Stimulated activated CD8-positive, alpha-beta memory T cell treated with anti-CD3 and anti-CD28 coated beads, Interleukin-12 subunit alpha, Interleukin-12 subunit beta, amount 100 ng/mL, for 1 hour (primary cell): ENCODE results near the gene DUSP16.
"Not testable (repeated sequence)": the region's sequence is repeated elsewhere in the genome, so short reads cannot be mapped to it uniquely, and the experiment has no call there.

ENCODE experiments used
- DNase-seq: peaks from one replicate; pipeline ENCODE4 v3.0.0-alpha.2; 2020; ENCODE audit warnings: low read depth

DUSP16 gene

GRCh38 chr12:12546314-12546772 is 16.3 kb downstream of the DUSP16 start:
- DNase-seq, result no peak

- no peak for DNase-seq
Observed at GRCh38 chr12:12543959-12544358, 18.7 kb downstream of the DUSP16 start.

DNA sequence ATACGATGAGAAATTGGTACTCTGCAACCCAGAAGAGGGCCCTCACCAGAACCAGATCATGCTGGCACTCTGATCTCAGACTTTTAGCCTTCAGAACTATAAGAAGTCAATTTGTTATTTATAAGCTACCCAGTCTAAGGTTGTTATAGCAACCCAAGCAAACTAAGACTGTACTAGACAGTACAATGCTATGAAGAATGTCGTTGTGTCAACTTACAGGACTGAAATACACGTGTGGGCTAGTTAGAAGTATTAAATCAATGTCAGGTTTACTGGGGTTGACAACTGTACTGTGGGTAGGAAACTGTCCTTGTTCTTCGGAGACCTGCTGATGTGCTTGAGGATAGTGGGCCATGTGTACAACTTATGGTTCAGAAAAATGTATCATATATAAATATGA is 19.7 kb downstream of the DUSP16 start:
- DNase-seq, result no peak

- DNase-seq, result no peak
Observed at GRCh38 chr12:12542286-12542685, 20.4 kb downstream of the DUSP16 start.

DNA sequence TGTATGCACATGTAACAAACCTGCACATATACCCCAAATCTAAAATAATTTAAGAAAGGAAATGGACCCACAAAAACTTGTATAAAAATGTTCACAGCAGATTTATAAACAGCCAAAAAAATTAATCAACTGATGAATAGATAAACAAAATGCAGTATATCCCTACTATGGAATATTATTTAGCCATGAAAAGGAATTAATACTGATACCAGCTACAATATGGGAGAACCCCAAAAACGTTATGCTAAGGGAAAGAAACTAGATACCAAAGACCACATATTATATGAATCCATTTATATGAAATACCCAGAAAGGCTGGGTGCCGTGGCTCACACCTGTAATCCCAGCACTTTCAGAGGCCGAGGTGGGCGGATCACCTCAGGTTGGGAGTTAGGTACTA is 20.9 kb downstream of the DUSP16 start:
- DNase-seq, result no peak

DNA sequence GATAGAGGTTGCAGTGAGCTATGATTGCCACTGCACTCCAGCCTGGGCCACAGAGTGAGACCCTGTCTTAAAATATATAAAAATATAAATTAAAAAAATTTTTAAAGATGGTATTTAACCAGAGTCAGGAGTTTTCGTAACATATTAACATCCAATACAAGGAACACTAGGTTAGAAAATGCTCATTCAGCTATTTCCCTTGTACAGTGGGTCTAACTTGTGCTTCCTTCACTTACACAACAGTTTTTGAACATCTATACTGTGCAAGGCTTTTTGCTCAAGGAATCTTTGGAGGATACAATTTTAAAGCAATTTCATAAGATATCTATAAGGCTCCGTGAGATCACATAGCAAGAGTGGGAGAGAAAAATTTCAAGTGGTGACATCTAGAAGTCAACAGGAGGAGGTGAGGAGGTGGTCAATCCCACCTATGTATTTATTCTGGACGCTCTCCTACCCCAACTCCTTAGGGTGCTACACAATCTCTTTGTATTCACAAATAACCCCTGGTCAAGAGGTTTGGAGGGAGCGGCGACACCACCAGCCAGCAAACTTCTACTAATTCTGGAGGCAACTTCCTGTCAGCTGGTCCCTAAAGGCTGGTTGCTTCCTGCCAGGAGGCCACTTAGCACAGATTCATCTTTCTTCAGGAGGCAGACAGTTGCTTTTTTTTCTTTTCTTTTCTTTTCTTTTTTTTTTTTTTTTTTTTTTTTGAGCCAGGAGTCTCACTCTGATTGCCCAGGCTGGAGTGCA is 22.2 kb downstream of the DUSP16 start:
- DNase-seq, result no peak

DNA sequence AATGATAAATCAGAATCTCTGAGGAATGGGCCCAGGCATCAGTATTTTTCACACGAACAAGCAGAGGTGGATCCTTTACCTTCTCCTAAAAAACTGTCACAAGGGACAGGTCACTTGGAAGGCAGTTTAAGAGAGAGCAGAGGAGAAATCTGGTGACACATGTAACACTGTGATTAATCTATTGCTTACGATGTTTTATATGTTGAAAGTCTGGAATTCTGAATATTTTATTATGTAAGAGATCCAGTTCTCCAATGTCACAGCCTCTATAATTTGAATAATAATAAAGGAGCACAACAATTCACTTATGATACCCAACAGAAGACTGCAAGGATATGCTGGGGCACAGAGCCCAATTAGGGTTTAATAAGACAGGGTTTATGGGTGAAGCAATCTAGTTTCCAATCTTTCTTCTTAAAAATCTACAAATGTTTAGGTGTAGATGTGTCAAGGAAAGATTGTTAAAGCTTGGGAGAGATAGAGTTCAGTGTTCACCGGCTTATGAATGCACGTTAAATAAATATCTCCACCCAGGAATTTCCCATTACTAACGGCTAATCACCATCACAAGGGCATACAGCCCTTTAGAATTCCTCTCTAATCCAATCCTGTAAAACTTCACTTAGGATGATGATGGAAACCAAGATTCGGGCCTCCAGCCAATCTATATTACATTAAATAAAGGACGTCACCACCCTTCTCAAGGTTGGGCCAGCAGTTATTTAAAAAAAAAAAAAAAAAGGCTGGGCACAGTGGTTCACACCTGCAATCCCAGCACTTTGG is 23.4 kb downstream of the DUSP16 start:
- no peak for DNase-seq

DNA sequence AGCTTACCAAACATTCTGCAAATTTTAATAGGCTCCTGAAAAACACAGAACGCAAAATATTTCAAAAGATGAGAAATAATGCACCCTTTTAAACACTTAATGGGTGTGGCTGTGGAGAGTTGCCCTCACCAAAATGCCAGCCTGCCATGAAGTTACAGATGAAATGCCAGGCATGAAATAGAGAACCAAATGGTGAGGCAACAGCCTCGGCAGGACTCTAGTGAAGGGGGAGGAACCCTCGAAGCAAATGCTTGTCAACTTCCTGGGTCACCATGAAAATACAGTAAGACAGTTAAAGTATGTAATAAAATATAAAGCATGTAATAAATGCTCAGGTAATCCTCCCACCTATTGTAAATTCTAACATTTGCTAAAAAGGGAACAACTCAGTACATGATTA is 24.1 kb downstream of the DUSP16 start:
- DNase-seq, result no peak

DNA sequence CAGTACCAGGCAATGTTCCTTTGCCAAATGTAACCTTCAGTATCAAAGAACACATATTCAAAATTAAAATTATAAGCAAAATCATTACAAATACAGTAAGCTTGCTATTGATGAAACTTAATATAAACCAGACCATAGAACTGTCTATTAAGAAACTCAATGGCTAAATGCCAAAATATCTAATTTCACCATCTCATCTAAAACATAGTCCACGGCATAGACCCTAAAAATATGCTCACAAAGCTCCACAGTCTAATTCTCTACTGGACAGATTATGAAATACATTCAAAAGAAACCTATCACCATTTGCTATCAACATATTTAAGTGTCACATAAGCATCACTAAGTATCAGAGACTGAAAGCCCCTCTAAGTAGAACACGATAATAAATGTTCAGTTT is 25.2 kb downstream of the DUSP16 start:
- no peak for DNase-seq

- DNase-seq, result no peak
Observed at GRCh38 chr12:12534975-12535374, 27.7 kb downstream of the DUSP16 start.

DNA sequence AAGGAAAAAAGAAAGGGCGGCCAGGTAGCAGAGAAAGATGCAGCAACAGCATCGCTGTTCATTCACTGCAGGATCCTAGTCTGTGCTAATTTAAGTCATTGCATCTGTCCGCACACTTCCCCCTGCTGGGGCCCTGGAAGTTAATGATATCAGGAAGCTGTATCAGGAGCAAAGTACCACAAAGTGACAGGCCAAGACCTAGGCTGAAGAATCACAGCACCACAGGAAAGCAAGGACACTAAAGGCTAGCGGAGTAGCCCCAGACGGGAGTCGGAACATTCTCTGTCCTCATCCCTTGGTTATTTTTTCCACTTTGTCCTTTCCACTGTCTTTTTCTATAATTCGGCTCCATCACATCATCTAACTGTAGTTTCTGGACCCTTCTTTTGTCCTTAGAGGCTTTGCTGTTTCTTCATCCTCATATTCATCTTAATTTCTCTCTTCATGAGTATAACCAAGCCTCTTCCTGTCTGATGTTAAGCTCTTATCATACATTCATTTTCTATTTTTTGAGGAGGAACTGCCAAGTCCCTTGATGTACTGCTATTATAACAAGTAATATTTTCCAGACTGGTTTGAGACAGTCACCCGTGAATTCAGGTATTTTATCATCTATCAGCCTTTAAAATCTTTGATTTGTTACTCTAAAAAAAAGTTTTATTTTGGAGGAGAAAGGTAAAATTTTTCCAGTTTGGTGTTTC is 28.3 kb downstream of the DUSP16 start:
- no peak for DNase-seq

DNA sequence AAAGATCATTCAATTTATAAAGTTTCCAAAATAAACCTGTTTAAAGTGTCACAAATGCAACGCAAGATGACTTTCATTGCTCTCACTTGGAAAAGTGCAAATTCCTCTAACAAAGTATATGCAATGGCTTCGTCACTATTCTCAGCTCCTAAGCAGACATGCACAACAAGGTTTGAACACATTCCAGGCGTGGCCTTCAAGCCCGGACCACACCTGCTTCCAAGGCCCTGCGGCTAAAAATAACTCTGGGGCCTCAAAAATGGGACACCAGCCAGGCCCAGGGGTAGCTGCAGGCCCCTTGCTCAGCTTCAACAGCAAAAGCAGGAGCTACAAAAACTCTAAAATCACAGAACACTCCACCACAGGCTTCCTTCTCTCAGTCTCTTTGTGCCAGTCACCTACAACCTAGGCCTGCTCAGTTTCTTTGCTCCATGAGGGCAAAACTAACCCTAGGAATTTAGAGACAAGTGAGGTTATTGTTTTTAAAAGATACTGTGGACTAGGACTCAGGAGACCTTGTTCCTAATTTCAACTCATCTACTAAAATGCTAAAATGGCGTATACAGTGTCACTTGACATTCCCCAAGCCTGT is 29.3 kb downstream of the DUSP16 start:
- DNase-seq, result no peak

GRCh38 chr12:12531194-12531593 is 31.5 kb downstream of the DUSP16 start:
- DNase-seq, result no peak

DNA sequence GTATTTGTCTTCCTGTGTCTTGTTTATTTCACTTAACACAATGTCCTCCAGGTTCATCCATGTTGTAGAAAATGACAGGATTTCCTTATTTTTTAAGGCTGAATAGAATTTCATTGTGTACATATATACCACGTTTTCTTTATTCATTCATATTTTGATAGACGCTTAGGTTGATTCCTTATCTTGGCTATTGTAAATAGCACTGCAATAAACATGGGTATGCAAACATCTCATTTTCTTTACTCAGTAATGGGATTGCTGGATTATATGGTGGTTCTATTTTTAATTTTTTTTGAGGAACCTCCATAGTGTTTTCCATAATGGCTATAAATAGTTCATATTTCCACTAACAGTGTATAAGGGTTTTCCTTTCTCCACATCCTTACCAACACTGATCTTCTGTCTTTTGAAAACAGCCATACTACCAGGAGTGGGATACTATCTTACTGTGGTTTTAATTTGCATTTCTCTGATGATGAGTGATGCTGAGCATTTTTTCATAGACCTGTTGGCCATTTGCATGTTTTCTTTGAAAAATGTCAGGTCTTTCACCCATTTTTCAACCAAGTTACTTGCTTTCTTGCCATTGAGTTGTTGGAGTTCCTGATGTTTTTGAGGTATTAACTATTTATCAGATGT is 32.8 kb downstream of the DUSP16 start:
- no peak for DNase-seq

DNA sequence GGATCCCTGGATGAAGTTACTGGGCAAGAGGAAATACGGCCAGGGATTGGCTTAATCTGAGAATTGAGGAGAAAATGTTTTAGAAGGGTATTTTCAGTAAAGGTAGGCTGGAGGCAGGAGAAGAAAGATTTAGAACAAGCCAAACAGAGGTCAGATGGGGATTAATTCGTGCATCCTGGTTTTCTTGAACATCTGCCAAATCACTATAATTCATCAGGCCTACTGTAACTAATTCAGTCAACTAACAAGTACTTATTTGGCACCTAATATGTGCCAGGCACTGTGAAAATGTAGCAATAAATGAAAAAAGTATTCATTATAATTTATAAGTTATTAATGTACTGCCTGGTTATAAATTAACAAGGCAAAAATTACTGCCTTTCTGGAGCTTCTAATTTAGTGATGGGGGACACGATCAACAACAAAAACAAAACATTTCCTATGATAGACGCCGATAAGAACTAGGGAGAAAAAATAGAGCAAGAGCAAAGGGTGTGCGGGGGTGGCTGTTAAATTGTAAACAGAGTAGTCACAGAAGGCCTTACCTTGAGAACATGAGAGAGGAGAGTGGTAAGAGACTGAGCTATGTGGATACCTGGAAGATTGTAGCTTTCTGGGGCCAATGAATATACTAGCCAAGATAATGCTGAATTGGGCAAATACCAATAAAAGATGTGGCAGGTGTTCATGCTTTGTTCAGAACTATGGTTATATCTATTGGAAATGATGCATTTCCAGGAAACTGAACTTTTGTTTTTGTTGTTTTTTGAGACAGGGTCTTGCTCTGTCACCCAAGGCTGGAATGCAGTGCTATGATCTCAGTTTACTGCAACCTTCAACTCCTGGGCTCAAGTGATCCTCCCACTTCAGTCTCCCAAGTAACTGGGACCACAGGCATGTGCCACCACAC is 34.0 kb downstream of the DUSP16 start:
- DNase-seq, result no peak

- DNase-seq, result no peak
Observed at GRCh38 chr12:12527820-12528296, 34.8 kb downstream of the DUSP16 start.

DNA sequence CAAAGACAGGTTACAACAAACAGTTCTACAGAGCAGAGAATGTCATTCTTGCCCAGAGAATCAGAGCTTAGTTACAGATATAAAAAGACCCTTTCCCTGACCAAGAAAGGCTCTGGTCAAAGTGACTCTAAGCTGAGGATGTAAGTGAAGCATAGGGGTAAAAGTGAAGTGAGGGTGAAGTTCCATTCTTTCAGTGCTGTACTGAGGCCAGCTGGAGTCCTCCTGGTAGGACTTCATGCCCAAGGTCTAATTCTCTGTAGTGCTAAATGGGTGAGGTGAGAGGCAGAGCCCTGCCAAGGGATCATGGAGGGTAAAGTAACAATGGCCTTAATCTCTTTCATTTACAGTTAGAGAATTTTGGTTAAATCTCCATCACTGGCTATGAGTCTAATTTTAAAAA is 38.5 kb downstream of the DUSP16 start:
- DNase-seq, result no peak

DNA sequence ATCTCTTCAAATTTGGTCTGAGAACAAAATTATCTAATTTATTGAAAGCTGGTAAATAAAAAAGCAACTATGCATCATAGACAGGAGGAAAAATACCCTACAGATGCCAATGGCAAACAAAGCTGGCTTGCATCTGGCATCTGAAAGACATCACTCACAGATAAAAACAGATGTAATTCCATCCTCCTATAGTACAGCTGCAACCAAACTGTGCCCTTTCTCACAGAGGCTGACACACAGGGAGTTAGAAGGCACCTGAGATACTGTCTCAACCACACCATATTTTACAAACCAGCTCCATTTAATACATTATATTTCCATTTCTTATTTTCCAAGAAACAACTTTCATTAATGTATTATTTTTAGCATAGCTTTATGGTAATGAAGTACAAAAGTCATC is 39.4 kb downstream of the DUSP16 start:
- no peak for DNase-seq

DNA sequence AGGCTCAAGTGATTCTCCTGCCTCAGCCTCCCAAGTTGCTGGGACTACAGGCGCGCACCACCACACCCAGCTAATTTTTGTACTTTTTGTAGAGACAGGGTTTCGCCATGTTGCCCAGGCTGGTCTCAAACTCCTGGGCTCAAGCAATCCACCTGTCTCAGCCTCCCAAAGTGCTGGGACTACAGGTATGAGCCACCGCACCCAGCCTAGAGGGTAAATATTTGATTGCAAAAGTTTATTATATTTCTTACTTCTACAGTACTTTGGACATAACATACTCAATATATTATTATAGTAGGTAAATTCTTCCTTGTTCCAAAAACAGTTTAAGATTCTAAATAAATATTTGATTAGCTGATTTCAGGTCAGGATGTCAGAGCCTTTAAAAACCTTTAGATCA is 40.0 kb downstream of the DUSP16 start:
- DNase-seq, result not testable (repeated sequence)

DNA sequence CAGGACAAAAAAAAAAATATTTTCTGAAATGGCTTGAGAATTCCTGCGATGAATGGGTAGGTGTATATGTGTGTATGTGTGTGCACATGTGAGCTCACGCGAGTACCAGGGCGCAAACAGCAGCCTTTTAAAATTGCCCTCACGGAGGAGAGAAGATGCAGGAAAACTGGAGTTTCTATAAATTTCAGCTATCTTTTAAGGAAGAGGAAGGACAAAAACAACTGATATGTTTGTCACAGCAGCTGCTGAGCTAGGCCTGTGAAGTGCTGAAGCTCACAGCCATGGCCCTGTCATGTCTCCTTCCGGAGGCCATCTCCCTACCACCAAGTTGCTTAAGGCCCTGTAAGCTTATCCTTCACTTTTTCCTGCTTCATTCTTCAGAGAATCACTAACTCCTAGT is 40.8 kb downstream of the DUSP16 start:
- no peak for DNase-seq

DNA sequence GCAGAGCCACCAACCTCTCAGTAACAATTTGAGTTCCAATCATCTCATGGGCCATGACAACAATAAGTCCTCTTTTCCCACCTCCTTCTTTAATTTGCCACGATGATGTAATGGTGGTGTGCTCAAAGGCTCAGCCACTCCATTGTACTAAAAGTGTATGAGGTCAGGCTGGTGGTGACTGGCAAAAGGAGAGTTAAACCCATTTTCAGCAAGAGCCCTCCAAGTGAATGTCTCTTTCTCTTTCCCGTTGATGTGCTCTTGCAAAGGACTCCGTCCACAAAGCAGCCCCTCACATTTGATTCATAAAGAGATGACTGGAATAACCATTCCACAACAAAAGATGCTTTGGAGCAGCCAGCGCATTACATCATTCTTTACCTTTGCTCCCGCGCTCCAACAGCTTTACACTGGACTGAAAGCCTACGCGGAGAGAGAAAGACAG is 41.6 kb downstream of the DUSP16 start:
- no peak for DNase-seq
